ENCODE results near the gene NAA30. TPM values are rescaled to one million over a fixed set of nuclear protein-coding genes. Genes with fewer than 3 reads are reported as not detected.

Gene NAA30
- total RNA-seq, 1 donor from 2014 or later: 27.3 TPM

DNA sequence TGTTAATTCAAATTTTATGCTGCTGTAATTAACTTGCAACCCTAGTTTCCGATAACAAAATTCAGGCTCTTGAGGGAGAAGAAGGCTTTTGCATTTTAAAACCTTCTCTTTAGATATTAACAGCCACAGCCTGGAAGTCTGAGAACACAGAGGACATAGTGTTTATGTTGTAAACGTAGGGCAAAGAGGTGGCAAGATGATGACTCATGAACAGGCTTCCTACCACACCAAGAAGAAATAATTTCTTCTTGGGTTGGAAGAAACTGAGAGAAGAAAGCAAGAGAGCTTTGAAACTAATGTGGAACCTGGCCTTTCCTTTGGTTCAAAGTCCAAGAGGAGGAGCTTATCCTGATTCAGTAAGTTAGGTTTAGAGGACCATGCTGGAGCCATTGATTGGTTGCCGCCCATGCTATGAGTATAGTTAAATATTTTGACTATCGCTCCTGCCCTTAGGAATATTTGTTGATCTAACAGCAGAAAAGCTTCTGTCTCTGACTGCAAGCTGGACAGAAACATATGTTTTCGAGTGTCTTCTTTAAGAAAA, 71.5 kb downstream of the NAA30 start:
- TF ChIP-seq EZH2 (IDR thresholded peaks at IDR 0.05; ENCODE audit: insufficient read depth, low read length): no peak
- TF ChIP-seq, protein P1, sequence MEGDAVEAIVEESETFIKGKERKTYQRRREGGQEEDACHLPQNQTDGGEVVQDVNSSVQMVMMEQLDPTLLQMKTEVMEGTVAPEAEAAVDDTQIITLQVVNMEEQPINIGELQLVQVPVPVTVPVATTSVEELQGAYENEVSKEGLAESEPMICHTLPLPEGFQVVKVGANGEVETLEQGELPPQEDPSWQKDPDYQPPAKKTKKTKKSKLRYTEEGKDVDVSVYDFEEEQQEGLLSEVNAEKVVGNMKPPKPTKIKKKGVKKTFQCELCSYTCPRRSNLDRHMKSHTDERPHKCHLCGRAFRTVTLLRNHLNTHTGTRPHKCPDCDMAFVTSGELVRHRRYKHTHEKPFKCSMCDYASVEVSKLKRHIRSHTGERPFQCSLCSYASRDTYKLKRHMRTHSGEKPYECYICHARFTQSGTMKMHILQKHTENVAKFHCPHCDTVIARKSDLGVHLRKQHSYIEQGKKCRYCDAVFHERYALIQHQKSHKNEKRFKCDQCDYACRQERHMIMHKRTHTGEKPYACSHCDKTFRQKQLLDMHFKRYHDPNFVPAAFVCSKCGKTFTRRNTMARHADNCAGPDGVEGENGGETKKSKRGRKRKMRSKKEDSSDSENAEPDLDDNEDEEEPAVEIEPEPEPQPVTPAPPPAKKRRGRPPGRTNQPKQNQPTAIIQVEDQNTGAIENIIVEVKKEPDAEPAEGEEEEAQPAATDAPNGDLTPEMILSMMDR (IDR thresholded peaks at IDR 0.05; ENCODE audit: insufficient read depth, low read depth, low read length): no peak
- DNase-seq (ENCODE audit: low read depth): no peak
- no peak for FAIRE-seq
- Histone ChIP-seq H3K4me2 (ENCODE audit: low read length) (no peak overlapping the region), H4K20me1 (ENCODE audit: insufficient read depth, low read length) (no peaks in the 10 kb centered on the region), H3K27me3 (ENCODE audit: insufficient read depth, low read length) (no peaks in the 10 kb centered on the region), H3K36me3 (ENCODE audit: insufficient read depth, low read length) (no peaks in the 10 kb centered on the region), H3K27ac (ENCODE audit: low read depth, low read length) (no peak overlapping the region), H3K9ac (ENCODE audit: low read length) (no peak overlapping the region), H3K4me3 (ENCODE audit: insufficient read depth, low read depth, low read length) (no peak overlapping the region), H3K9me3 (ENCODE audit: insufficient read depth, low read depth, low read length) (no peaks in the 10 kb centered on the region), H3K4me1 (ENCODE audit: insufficient read depth, low read length) (no peaks in the 10 kb centered on the region), H2AFZ (ENCODE audit: low read depth, low read length) (no peak overlapping the region), H3K79me2 (ENCODE audit: insufficient read depth, low read length) (no peaks in the 10 kb centered on the region)
- Mint-ChIP-seq H3K4me1 (ENCODE audit: low read depth, unreplicated experiment) (peaks cover 3% of the 10 kb centered on the region), H3K36me3 (ENCODE audit: low read depth, unreplicated experiment) (no peaks in the 10 kb centered on the region), H3K27ac (ENCODE audit: unreplicated experiment) (peak overlapping the region; percentile 0), H3K9me3 (ENCODE audit: unreplicated experiment) (no peaks in the 10 kb centered on the region), H3K27me3 (ENCODE audit: low read depth, unreplicated experiment) (peaks cover 2% of the 10 kb centered on the region), H3K4me3 (ENCODE audit: unreplicated experiment) (no peak overlapping the region)

DNA sequence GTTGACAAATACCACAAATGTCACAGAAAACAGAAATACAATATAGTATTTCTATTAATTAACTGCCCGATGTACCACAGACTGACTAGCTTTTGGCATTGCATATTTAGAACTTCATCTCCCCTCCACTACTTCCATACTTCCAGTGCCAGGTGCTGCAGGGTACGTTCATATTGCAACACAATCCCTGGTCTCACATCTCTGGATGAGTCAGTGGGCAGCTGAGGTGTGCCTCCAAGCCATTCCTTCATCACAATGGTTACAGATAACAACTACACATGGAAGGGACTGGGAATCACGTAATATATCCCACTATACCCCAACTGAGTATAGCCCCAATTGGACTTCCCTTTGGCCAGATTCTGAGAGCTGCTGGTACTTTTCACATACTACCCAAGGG, 72.2 kb downstream of the NAA30 start:
- no peak for FAIRE-seq
- no peaks in the 10 kb centered on the region for H3K9me3 ChIP-seq (ENCODE audit: insufficient read depth, low read depth, low read length)
- Mint-ChIP-seq H3K27me3 (ENCODE audit: low read depth, unreplicated experiment) (peaks cover 2% of the 10 kb centered on the region), H3K4me3 (ENCODE audit: unreplicated experiment) (no peak overlapping the region), H3K4me1 (ENCODE audit: low read depth, unreplicated experiment) (peaks cover 3% of the 10 kb centered on the region), H3K36me3 (ENCODE audit: low read depth, unreplicated experiment) (no peaks in the 10 kb centered on the region), H3K9me3 (ENCODE audit: unreplicated experiment) (no peaks in the 10 kb centered on the region), H3K27ac (ENCODE audit: unreplicated experiment) (no peak overlapping the region)
- H3K27me3 ChIP-seq (ENCODE audit: insufficient read depth, low read length): no peaks in the 10 kb centered on the region
- no peak for DNase-seq (ENCODE audit: low read depth)
- H4K20me1 ChIP-seq (ENCODE audit: insufficient read depth, low read length): no peaks in the 10 kb centered on the region
- no peaks in the 10 kb centered on the region for H3K79me2 ChIP-seq (ENCODE audit: insufficient read depth, low read length)
- H3K4me3 ChIP-seq (ENCODE audit: insufficient read depth, low read depth, low read length): no peak overlapping the region
- H3K9ac ChIP-seq (ENCODE audit: low read length): no peak overlapping the region
- H3K27ac ChIP-seq (ENCODE audit: low read depth, low read length): no peak overlapping the region
- TF ChIP-seq EZH2 (IDR thresholded peaks at IDR 0.05; ENCODE audit: insufficient read depth, low read length): no peak
- TF ChIP-seq, protein P1 (IDR thresholded peaks at IDR 0.05; ENCODE audit: insufficient read depth, low read depth, low read length): no peak
- no peak overlapping the region for H2AFZ ChIP-seq (ENCODE audit: low read depth, low read length)
- no peak overlapping the region for H3K4me2 ChIP-seq (ENCODE audit: low read length)
- H3K4me1 ChIP-seq (ENCODE audit: insufficient read depth, low read length): no peaks in the 10 kb centered on the region
- H3K36me3 ChIP-seq (ENCODE audit: insufficient read depth, low read length): no peaks in the 10 kb centered on the region

DNA sequence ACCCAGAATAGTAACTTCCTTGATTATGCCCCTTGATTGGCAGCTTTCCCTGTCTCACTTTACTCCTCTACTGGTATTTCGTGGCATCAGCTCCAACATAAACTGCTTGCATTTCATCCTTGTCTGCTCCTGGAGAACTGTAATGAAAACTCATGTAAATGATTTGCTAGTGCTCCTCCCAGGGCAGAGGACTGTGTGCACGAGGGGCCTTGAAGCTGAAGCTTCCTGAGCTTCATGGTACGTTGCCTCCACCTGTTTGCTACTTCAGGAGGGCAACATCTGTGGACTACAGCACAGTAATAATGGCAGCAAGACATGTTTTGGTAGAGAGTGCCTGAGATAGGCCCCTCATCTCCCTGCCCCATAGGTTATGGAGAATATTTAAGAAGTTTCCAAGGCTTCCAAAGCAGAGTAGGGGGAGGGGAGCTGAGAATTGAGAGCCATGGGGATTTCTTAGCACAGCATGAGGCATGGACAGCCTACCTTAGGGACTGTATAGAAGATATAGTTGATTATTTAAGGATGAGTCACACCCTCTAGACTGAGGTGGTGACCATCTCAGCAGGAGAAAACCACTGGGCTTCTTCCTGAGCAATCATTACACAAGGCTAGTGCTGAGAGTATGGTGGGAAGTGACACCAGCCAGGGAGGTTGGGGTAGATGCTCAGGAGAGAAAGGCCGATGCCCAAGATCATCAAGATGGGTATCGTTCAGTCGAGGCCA, 73.8 kb downstream of the NAA30 start:
- Mint-ChIP-seq H3K27me3 (ENCODE audit: low read depth, unreplicated experiment) (no peaks in the 10 kb centered on the region), H3K4me3 (ENCODE audit: unreplicated experiment) (no peak overlapping the region), H3K9me3 (ENCODE audit: unreplicated experiment) (no peaks in the 10 kb centered on the region), H3K4me1 (ENCODE audit: low read depth, unreplicated experiment) (peaks cover 3% of the 10 kb centered on the region), H3K36me3 (ENCODE audit: low read depth, unreplicated experiment) (peaks cover 5% of the 10 kb centered on the region), H3K27ac (ENCODE audit: unreplicated experiment) (no peak overlapping the region)
- Histone ChIP-seq H2AFZ (ENCODE audit: low read depth, low read length) (no peak overlapping the region), H3K4me2 (ENCODE audit: low read length) (no peak overlapping the region), H4K20me1 (ENCODE audit: insufficient read depth, low read length) (no peaks in the 10 kb centered on the region), H3K9ac (ENCODE audit: low read length) (no peak overlapping the region), H3K9me3 (ENCODE audit: insufficient read depth, low read depth, low read length) (no peaks in the 10 kb centered on the region), H3K4me3 (ENCODE audit: insufficient read depth, low read depth, low read length) (no peak overlapping the region), H3K27ac (ENCODE audit: low read depth, low read length) (no peak overlapping the region), H3K79me2 (ENCODE audit: insufficient read depth, low read length) (no peaks in the 10 kb centered on the region), H3K4me1 (ENCODE audit: insufficient read depth, low read length) (no peaks in the 10 kb centered on the region), H3K36me3 (ENCODE audit: insufficient read depth, low read length) (no peaks in the 10 kb centered on the region), H3K27me3 (ENCODE audit: insufficient read depth, low read length) (no peaks in the 10 kb centered on the region)
- no peak for FAIRE-seq
- DNase-seq (ENCODE audit: low read depth): no peak
- TF ChIP-seq EZH2 (IDR thresholded peaks at IDR 0.05; ENCODE audit: insufficient read depth, low read length): no peak
- TF ChIP-seq, protein P1 (IDR thresholded peaks at IDR 0.05; ENCODE audit: insufficient read depth, low read depth, low read length): no peak

Measured in astrocyte (in vitro differentiated cells and primary cell).